ENCODE data around the gene NRG3.

NRG3 gene

DNA sequence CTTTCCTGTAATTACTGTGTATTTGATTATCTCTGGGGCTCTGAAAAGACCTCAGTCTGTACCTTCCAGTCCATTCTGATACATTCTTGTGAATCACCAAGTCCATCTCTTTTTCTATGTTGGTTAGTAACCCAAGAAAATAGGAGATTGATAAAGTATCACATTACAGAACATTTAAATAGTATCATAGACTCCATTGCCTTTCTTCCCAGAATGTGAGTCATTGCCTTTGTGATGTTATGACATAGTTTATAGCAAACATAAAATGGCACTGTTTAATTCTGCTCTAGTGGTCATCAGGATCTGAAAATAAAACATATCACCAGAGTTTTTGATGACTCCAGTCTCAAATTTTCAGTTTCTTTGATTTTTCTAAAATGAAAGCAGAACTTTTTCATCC is 78.4 kb downstream of the NRG3 start:
- H3K9ac ChIP-seq (ENCODE audit: insufficient read length, low read depth) = no peak overlapping the region
- no peaks in the 10 kb centered on the region for H3K36me3 ChIP-seq (ENCODE audit: insufficient read depth, insufficient read length, low read length)
- H3K4me1 ChIP-seq (ENCODE audit: insufficient read depth, insufficient read length) = no peaks in the 10 kb centered on the region
- no peak for DNase-seq (ENCODE audit: low read depth, low spot score)
- TF ChIP-seq ZNF274 (IDR thresholded peaks at IDR 0.05; ENCODE audit: low read depth, low read length) = no peak
- no peak for TF ChIP-seq YY1 (IDR thresholded peaks at IDR 0.05; ENCODE audit: insufficient read depth, insufficient read length)
- TF ChIP-seq SUZ12 (IDR thresholded peaks at IDR 0.05; ENCODE audit: extremely low read depth, insufficient read depth, insufficient read length) = no peak
- H3K27me3 ChIP-seq (ENCODE audit: insufficient read depth, insufficient read length) = no peaks in the 10 kb centered on the region
- H3K4me3 ChIP-seq (ENCODE audit: insufficient read length, low read depth) = no peak overlapping the region
- H3K9me3 ChIP-seq (ENCODE audit: insufficient read depth, low read length) = no peaks in the 10 kb centered on the region

DNA sequence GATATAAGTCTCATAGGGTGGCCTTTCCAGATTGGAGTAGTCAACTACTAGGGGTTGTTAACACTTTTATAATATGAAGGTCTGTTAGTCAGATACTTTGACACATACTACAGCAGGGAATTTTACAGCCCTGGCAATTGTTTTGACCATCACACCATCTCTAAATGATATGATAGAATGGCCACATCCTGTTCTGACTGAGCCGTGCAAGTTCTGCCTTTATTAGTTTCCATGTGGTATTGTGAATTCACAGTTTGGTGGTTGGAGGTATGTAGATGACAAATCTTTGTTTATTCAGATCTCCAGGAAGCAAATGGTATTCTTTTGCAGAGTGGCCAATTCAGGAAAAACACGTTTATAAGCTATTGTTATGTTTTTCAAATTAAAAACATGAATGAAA is 83.0 kb downstream of the NRG3 start:
- Histone ChIP-seq H3K27me3 (ENCODE audit: insufficient read depth, insufficient read length) (no peaks in the 10 kb centered on the region), H3K9ac (ENCODE audit: insufficient read length, low read depth) (no peak overlapping the region), H3K9me3 (ENCODE audit: insufficient read depth, low read length) (no peaks in the 10 kb centered on the region), H3K36me3 (ENCODE audit: insufficient read depth, insufficient read length, low read length) (no peaks in the 10 kb centered on the region), H3K4me3 (ENCODE audit: insufficient read length, low read depth) (no peak overlapping the region), H3K4me1 (ENCODE audit: insufficient read depth, insufficient read length) (no peaks in the 10 kb centered on the region)
- no peak for DNase-seq (ENCODE audit: low read depth, low spot score)
- TF ChIP-seq SUZ12 (IDR thresholded peaks at IDR 0.05; ENCODE audit: extremely low read depth, insufficient read depth, insufficient read length) = no peak
- TF ChIP-seq ZNF274 (IDR thresholded peaks at IDR 0.05; ENCODE audit: low read depth, low read length) = no peak
- TF ChIP-seq YY1 (IDR thresholded peaks at IDR 0.05; ENCODE audit: insufficient read depth, insufficient read length) = no peak

DNA sequence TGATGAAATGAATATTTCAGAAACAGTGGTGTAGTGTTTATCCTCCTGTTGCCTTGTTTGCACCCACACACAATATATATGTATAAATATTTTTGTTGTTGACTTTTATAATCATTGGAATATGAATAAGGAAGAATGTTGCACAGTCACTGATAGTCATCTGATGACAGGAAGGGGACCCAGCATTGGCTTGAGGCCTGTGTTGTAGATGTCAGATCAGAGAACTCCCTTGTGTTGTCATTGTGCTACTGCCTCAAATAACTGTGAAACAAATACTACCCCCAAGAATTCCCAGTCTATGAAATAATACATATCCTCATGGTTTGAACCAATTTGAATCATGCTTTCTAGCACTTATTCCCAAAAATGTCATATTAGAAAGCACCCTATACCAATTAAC is 84.0 kb downstream of the NRG3 start:
- Histone ChIP-seq H3K9ac (ENCODE audit: insufficient read length, low read depth) (no peak overlapping the region), H3K27me3 (ENCODE audit: insufficient read depth, insufficient read length) (no peaks in the 10 kb centered on the region), H3K36me3 (ENCODE audit: insufficient read depth, insufficient read length, low read length) (no peaks in the 10 kb centered on the region), H3K4me1 (ENCODE audit: insufficient read depth, insufficient read length) (no peaks in the 10 kb centered on the region), H3K4me3 (ENCODE audit: insufficient read length, low read depth) (no peak overlapping the region), H3K9me3 (ENCODE audit: insufficient read depth, low read length) (no peaks in the 10 kb centered on the region)
- no peak for DNase-seq (ENCODE audit: low read depth, low spot score)
- no peak for TF ChIP-seq YY1 (IDR thresholded peaks at IDR 0.05; ENCODE audit: insufficient read depth, insufficient read length)
- no peak for TF ChIP-seq SUZ12 (IDR thresholded peaks at IDR 0.05; ENCODE audit: extremely low read depth, insufficient read depth, insufficient read length)
- TF ChIP-seq ZNF274 (IDR thresholded peaks at IDR 0.05; ENCODE audit: low read depth, low read length) = no peak

DNA sequence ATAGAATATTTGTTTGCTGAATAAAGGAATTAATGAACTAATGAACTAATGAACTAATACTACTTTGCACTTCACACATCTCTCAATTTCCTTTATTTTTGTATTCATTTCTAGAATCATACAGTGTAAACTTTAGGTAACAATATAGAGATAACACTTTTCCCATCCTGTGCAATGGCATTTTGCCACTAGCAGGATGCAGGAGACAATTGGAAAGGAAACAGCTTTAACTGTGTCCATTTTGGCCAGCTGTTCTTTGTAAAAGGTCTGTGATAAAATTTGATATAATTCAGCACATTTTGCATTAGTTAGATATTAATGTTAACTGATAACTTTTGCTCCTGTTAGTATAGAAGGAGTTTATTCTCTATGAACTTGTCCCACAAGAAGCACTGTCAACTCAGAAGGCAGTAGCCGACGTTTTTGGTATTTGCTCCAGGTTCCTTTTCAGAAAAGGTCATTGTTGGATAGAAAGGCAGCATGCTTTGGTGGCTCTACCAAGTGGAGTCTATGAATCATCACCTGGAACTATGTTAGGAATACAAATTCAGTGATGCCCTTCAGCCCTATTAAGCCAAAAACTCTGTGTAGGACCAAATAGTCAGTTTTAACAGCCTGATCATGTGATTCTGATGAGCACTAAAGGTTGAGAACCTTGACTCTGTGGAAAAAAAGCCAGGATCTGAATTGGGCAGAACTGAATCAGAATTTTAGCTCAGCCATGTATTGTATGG is 86.6 kb downstream of the NRG3 start:
- TF ChIP-seq YY1 (IDR thresholded peaks at IDR 0.05; ENCODE audit: insufficient read depth, insufficient read length) = no peak
- TF ChIP-seq SUZ12 (IDR thresholded peaks at IDR 0.05; ENCODE audit: extremely low read depth, insufficient read depth, insufficient read length) = no peak
- TF ChIP-seq ZNF274 (IDR thresholded peaks at IDR 0.05; ENCODE audit: low read depth, low read length) = no peak

DNA sequence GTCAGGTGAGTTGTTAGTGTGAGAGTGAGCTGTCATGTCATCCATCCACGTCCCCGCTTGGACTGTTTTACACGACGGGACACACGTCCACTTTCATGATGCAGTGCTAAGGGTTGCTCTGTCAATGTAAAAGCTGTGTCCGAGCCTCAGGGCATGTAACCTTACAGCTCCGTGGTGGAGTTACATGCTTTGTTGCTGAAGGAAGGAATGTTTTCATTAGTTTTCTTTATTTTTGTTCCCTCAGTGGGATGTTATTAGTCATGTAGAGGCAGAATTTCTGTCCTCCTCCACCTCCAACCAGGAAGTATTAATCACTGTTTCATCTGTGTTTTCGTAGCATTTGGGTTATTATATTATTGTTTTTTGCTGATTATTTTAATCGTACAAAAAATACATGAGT is 88.6 kb downstream of the NRG3 start:
- Histone ChIP-seq H3K4me1 (ENCODE audit: insufficient read depth, insufficient read length) (no peaks in the 10 kb centered on the region), H3K9ac (ENCODE audit: insufficient read length, low read depth) (no peak overlapping the region), H3K9me3 (ENCODE audit: insufficient read depth, low read length) (no peaks in the 10 kb centered on the region), H3K4me3 (ENCODE audit: insufficient read length, low read depth) (no peak overlapping the region), H3K27me3 (ENCODE audit: insufficient read depth, insufficient read length) (no peaks in the 10 kb centered on the region), H3K36me3 (ENCODE audit: insufficient read depth, insufficient read length, low read length) (no peaks in the 10 kb centered on the region)
- TF ChIP-seq ZNF274 (IDR thresholded peaks at IDR 0.05; ENCODE audit: low read depth, low read length) (no peak), YY1 (IDR thresholded peaks at IDR 0.05; ENCODE audit: insufficient read depth, insufficient read length) (no peak), SUZ12 (IDR thresholded peaks at IDR 0.05; ENCODE audit: extremely low read depth, insufficient read depth, insufficient read length) (no peak)
- no peak for DNase-seq (ENCODE audit: low read depth, low spot score)

More for the DNA sequence above, 86.6 kb downstream of the NRG3 start:
- Histone ChIP-seq H3K4me1 (ENCODE audit: insufficient read depth, insufficient read length) (no peaks in the 10 kb centered on the region), H3K36me3 (ENCODE audit: insufficient read depth, insufficient read length, low read length) (no peaks in the 10 kb centered on the region), H3K9ac (ENCODE audit: insufficient read length, low read depth) (no peak overlapping the region), H3K9me3 (ENCODE audit: insufficient read depth, low read length) (no peaks in the 10 kb centered on the region), H3K27me3 (ENCODE audit: insufficient read depth, insufficient read length) (no peaks in the 10 kb centered on the region), H3K4me3 (ENCODE audit: insufficient read length, low read depth) (no peak overlapping the region)
- no peak for DNase-seq (ENCODE audit: low read depth, low spot score)

DNA sequence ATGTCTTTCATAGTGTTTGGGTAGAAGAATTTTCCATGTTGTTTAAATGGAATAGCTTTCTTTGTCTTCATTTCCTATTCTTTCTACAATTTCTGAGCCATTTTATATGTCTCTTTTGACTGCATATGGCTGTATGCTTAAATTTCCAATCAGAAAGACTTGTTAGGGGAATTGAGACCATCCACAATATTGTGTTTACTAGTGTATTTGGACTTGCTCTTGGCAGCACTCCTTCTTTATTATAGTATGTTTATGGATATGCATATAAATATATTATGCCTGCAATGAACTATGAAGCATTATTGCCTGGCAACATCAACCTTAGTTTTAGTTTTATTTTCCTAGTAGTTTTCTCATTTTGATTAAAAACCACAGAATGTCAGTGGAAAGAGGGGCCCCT is 92.7 kb downstream of the NRG3 start:
- Histone ChIP-seq H3K9me3 (ENCODE audit: insufficient read depth, low read length) (no peaks in the 10 kb centered on the region), H3K4me1 (ENCODE audit: insufficient read depth, insufficient read length) (no peaks in the 10 kb centered on the region), H3K36me3 (ENCODE audit: insufficient read depth, insufficient read length, low read length) (no peaks in the 10 kb centered on the region), H3K9ac (ENCODE audit: insufficient read length, low read depth) (no peak overlapping the region), H3K4me3 (ENCODE audit: insufficient read length, low read depth) (no peak overlapping the region), H3K27me3 (ENCODE audit: insufficient read depth, insufficient read length) (no peaks in the 10 kb centered on the region)
- DNase-seq (ENCODE audit: low read depth, low spot score) = no peak
- TF ChIP-seq YY1 (IDR thresholded peaks at IDR 0.05; ENCODE audit: insufficient read depth, insufficient read length) (no peak), ZNF274 (IDR thresholded peaks at IDR 0.05; ENCODE audit: low read depth, low read length) (no peak), SUZ12 (IDR thresholded peaks at IDR 0.05; ENCODE audit: extremely low read depth, insufficient read depth, insufficient read length) (no peak)

DNA sequence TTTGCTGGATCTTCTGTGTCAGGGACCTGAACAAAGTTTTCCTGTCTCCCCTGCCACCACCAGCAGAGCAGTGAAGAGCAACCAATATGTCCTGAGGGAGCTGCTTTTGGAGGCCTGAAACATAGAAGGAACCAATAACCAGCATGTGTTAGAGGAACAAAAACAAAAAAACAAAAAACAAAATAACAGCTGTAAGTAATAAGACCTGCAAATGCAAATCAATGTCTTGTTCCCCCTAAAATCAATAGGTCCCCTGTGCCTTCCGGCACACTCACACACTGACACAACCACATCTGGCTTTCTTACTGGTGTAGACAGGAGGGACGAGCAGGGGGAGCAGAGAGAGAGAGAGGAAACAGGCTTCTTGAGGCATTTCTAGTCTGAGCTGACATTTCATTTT is 94.1 kb downstream of the NRG3 start:
- no peak for TF ChIP-seq SUZ12 (IDR thresholded peaks at IDR 0.05; ENCODE audit: extremely low read depth, insufficient read depth, insufficient read length)
- no peak for TF ChIP-seq ZNF274 (IDR thresholded peaks at IDR 0.05; ENCODE audit: low read depth, low read length)
- no peak for TF ChIP-seq YY1 (IDR thresholded peaks at IDR 0.05; ENCODE audit: insufficient read depth, insufficient read length)
- DNase-seq (ENCODE audit: low read depth, low spot score) = no peak
- no peaks in the 10 kb centered on the region for H3K9me3 ChIP-seq (ENCODE audit: insufficient read depth, low read length)

More for the DNA sequence above, 94.1 kb downstream of the NRG3 start:
- no peaks in the 10 kb centered on the region for H3K27me3 ChIP-seq (ENCODE audit: insufficient read depth, insufficient read length)
- no peaks in the 10 kb centered on the region for H3K4me1 ChIP-seq (ENCODE audit: insufficient read depth, insufficient read length)
- H3K36me3 ChIP-seq (ENCODE audit: insufficient read depth, insufficient read length, low read length) = no peaks in the 10 kb centered on the region
- H3K9ac ChIP-seq (ENCODE audit: insufficient read length, low read depth) = no peak overlapping the region
- H3K4me3 ChIP-seq (ENCODE audit: insufficient read length, low read depth) = no peak overlapping the region

All from NT2/D1 (cell line).